HG03060 (cell line): ENCODE results near the gene AMPH.
"Not testable (repeated sequence)": the region's sequence is repeated elsewhere in the genome, so short reads cannot be mapped to it uniquely, and the experiment has no call there.

Source experiments
- ATAC-seq: cut with Tn5 transposase; IDR thresholded peaks from one replicate; pipeline ENCODE4 v1.9.1; 2021; ENCODE audit warnings: low read depth, moderate number of reproducible peaks; ENCODE audit not compliant: unreplicated experiment

Gene AMPH

DNA sequence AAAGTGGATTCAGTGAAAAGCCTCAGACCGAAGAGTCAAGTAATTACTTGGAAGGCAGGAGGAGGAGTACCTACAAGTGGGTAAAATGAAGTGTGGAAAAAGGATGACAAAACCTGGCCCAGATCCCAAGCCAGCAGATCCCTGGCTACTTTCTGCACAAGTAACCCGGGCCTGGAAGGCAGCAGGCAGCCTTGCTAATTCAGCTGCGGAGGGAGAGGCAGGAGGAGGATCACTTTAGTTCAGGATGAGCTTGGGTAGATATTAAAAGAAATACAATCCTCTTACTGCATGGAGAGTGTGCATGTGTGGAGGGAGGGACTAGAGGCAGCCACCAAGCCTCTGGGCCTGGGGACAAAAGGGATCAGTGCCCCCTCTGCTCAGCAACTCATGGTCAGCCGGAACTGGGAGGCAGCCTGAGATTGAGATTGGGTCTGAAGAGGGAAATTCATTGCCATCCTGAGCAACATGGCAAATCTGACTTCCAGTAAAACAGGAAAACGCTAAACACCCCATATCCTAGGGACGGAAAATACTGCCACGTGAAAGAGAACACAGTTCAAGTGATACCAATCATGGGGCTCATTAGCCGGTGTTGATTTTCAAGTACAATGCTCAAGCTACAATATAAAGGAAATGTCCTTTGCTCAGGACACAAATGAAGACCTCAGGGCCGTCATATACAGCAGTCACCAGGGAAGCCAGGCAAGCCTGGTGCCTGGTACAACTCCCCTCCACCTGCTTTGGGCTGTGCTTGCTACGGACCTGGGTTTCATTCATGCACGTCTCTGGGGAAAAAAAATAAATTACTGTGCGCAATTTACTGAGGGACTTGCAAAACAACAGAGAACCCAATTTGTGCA lies 1.3 kb downstream of the AMPH start:
- ATAC-seq = no peak

DNA sequence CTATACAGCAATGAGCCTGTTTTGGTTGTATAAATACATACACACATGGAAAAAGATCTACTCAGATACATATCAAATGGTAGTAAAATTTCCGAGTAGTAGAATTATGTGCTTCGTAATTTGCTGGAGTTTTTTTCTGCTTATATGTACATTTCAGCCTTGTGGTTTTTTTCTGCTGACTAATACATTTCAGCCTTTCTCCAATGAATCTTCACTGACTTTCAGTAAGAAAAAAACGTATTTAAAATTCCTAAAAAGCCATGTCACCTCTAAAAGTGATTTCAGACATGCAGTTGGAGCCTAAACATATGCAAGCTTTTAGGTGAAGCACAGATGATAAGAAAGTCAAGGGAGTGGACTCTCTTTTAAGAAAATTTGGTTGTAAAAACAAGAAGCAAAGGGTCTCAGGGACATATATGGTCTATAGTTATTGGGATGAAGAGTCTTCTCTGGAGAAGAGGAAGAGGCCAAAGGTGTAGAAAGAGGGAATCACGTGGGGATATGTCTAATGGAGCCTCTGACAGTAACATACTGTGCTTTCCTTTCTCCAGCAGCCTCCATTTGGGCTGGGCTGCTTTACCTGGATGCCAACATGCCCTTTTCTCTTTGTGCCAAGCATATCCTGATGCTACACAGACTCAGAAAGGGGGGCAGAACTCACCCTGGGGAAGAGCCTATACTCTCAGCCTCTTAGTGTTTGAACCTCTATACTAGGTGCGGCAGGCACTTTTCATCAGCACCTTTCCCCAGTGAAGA lies 2.4 kb downstream of the AMPH start:
- no peak for ATAC-seq

DNA sequence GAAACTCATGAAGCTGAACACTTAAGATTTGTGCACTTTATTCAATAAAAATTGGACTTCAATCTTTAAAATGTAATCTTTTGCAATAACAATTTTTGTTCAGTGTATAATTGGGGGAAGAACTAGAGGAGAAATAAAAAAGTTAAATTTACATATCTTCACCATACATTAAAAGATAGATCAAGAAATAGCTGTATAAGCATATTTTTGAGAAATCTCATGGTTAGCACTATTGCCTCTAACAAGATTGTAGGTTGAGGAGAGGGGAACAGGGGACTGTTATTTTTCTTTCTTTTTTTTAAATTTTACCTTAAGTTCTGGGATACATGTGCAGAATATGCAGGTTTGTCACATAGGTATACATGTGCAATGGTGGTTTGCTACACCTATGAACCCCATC lies 5.3 kb downstream of the AMPH start:
- no peak for ATAC-seq

DNA sequence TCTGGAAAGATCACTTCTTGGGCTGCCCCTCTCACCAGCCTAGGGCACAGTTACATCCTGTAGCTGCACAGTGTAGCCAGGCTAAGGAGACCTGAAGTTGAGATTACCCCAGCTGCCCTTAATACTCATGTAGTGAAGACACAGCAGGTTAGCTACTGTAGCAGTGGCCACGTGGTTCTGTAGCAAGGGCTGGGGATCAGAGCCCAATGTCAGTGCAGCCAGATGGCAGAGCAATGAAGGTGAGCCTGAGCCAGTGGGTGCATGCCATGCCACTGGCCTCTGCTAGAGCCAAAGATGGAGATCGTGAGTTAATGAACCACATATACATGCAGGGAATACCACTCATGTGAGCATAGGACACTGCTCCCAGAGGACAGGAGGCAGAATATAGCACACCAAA lies 15.5 kb downstream of the AMPH start:
- no peak for ATAC-seq

DNA sequence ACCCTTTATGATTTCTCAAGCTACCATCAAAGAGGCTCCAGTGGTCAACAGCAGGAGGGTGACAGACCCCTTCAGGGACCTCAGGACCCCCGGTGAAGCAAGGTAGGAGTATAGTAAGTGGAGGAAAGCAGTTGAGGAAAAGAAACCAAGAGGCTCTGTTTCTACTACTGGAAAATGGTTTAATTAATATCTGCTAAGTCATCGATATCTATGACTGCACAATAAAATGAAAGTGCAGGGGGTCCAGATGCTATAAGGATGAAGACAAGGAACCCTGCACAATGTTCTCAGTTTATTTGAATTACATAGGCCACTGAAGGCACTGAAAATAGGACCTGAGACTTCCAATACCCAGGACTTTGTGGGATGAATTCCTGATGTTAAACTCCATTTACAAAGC lies 23.7 kb downstream of the AMPH start:
- ATAC-seq = no peak

DNA sequence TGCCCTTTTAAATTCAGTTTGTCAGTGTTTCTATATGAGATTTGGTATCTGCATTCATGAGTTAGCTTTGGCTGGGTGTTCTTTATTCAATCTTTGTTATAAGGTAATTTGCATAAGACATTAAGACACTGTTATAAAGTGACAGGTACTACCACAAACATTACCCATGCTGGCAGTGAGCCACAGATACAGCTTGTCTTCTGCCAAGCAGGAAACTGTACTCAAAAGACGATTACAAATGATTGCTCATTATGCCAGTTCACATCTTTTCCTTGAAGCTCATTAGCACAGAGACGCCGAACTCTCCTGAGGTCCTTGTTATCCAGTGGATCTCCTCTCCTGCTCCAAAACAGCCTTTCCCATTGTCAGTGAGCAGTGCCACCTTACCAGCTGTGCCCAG lies 30.4 kb downstream of the AMPH start:
- no peak for ATAC-seq

DNA sequence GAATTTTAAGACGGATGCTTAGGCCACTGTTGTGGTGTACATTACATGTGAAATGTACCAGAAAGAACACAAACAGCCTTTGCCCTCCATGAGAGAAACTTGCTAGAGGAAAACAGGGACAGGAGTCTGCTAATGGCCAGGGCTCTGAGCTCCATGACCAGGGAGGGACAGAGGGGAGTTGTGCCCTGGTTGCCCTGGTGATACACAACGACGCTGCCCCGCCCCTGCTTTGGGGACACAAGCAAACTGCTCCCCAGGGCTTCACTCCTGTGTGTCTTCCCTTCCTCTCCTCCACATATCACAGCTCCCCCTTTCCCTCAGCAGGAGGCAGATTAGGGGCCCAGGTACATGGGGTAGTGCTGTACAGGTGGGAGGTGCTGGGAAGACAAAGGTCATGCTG lies 36.2 kb downstream of the AMPH start:
- no peak for ATAC-seq

DNA sequence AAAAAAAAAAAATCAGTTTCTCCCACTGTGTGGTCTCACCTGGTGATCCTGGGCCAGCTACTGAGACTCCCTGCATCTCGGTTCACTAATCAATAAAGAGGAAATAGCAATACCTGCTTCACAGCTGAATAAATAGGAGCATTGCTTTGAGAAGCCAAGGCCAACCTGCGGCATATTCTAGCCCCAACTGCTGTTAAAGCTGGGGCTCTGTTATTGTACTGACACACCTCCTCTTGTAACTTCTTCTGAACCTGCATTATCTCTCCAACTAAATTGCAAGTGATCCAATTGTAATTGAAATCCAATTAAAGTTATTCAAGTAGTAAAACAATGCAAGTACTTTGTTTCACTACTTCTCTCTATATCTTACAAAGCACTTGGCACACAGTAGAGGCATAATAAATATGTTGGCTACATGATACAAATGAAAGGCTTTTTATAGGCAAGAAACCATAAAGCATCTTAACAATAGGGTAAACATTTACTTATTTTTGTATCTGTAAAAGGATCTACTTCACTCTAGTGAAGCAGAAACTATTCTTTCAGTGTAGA lies 38.4 kb downstream of the AMPH start:
- ATAC-seq = no peak

DNA sequence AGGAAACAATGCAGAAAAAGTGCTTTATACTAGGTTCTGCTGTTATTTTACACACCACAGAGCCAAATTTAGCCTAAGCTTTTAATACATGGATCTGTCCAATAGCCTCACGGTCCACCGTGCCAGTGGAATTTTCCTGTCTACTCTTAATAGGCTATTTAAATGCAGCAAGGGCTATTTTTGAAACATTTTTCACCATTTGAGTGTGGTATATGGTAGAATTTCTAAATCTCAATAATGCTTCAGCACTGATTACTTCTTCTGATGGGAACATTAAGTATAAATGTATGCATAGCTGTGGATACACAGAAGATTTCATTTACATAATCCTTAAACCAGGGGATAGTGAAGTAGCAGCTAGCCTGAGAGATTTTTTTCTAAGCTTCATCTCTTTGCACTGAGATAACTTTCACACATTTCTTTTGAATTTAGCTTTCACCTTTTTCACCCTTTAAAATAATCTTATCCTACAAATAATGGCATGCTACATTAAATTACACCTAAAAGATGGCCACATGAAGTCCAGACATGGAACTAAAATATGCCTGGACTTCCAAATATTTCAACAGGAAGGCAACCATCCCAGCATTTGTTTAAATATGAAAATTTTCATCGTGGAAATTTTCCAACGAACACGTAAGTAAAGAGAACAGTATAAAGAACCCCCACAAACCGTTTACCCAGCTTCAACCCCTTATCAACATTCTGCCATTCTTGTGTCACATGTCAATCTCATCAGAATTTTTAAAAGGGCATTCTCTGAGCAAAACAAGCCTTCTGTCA lies 45.4 kb downstream of the AMPH start:
- no peak for ATAC-seq

DNA sequence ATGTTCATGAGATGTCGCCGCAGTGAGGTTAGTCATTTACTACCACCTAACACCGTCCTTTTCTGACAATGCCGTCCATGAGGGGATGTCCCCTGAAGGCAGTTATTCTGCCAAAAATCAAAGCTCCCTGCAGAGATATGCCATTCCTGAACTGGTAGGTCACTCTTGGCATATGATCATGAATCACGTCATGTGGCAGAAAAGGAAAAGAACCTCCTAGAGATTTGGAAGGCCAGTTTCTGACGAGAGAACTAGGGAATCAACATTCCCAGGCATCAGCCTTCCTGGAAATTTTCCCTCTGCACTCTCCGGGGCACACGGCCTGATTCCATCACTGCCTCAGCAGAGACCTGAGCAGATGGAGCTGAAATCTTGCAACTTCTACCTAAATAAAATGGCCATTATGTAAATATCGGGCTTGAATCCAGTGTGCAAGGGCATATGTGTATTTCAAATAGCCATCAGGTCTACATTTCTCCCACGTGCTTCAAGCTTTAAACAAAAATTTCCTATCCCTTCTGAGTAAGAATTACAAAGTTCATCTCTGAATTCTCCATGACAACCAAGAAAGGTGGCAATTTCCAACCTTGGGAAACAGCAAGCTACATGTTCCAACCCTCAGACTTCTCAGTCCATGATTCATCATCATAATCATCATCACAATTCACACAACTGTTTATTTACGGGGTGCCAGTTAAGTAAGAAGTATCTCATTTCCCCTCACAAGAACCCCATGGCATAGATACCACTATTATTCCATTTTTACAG lies 46.5 kb downstream of the AMPH start:
- no peak for ATAC-seq

DNA sequence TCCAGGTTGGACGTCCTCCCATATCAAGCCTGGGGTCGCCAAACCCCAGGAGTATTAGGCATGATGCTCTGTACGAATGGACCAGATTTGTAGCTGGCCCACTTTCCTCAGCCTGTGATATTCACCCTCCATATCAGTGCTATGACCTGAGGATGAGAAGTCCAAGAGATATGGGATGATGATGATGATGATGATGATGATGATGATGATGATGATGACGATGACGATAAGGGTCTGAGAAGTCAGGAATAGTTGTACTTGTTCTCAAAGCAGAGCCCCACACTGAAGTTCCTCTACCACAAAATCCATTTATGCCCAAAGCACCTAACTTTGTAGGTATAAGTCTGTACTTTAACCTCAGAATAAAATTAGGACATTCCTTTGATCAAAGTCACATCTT lies 50.7 kb downstream of the AMPH start:
- no peak for ATAC-seq

DNA sequence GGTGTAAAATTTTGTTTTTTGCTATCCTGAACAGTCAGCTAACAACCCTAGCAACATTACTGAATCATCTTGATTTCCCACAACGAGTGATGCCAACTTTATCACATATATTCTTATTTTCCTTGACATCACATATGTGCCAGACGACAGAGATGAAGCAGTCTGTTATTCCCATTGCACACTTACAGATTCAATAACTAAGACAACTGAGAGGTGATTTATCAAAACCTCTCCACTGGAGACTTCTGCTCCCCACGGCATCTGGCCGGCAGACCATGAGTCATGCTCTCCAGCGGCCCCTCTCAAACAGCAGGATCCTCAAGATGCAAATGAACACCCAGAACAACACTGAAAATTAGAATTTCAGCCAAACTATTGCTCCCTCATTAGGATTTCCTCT lies 57.1 kb downstream of the AMPH start:
- no peak for ATAC-seq

DNA sequence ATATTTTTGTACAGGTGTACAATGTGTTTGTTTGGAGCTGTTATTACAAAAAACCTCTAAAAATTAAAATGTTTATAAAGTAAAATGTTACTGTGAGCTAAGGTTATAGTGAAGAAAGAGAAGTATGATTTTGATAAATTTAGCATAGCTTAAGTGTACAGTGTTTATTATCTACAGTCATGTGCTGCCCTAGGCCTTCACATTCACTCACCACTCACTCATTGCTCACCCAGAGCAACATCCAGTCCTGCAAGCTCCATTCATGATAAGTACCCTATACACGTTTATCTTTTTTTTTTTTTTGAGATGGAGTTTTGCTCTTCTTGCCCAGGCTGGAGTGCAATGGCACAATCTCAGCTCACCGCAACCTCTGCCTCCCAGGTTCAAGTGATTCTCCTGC lies 59.6 kb downstream of the AMPH start:
- ATAC-seq = not testable (repeated sequence)

DNA sequence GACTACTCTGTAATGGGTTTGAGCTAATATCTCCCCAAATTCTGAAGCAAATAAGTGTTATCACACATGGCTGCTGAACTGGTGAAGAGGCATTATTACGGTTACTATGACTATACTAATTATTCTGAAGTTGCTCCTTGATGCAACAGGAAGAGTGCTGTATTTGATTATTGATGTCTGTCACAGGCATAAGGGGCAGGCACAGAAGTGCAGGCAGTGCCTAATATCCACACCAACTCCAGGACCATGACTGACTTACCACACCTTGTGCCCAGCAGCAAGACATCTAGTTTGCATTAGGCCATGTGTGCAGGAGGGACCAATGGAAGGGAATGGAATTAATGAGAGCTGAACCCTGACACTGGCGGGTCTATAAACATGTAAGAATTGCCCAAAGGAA lies 62.7 kb downstream of the AMPH start:
- no peak for ATAC-seq

DNA sequence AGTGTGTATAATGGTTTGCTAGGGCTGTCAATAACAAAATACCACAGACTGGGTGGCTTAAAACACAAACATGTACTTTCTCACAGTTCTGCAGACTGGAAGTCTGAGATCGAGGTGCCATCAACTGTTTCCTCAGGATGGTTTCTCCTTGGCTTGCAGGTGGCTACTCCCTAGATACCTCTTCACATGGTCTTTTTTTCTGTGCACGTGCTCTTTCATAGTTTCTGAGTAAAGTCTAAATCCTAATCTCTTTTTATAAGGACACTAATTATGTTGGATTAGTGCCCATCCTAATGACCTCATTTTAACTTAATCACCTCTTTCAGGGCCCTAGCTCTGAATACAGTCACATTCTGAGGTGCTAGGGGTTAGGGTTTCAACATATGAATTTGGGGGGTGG lies 65.9 kb downstream of the AMPH start:
- no peak for ATAC-seq

DNA sequence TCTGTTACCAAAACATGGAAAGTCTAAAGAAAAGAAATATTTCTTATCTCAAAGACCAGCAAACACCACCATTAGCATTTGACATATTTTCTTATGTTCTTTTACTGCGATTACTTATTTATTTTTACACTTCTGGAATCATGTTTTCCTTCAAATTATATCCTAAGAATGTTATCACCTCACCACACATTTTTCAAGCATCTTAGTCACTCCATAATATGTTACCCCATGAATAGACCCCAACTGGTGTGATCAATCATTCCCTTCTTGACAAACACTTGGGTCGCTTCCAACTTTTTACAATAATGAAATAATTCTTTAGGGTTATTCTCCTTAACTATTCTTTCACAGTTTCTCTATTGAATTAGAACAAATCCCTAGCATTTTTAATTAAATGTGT lies 67.4 kb downstream of the AMPH start:
- no peak for ATAC-seq

DNA sequence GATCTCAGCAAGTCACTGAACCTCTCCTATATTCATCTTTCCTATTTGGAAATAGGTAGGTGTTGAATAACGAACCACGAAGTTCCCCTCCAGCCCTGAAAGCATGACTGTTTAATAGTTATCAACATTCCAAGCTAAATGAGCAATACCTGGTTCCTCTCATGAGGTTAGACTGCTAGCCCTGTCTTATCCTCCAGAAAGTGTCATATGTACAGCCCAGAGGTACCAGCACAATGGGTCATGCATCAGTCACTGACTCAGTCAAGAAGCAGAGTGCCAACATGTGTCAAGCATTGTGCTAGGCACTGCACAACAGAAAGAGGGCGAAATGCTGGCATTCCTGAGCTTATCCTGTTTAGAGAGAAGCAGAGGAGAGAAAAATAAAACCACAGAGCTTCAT lies 70.0 kb downstream of the AMPH start:
- ATAC-seq = no peak

DNA sequence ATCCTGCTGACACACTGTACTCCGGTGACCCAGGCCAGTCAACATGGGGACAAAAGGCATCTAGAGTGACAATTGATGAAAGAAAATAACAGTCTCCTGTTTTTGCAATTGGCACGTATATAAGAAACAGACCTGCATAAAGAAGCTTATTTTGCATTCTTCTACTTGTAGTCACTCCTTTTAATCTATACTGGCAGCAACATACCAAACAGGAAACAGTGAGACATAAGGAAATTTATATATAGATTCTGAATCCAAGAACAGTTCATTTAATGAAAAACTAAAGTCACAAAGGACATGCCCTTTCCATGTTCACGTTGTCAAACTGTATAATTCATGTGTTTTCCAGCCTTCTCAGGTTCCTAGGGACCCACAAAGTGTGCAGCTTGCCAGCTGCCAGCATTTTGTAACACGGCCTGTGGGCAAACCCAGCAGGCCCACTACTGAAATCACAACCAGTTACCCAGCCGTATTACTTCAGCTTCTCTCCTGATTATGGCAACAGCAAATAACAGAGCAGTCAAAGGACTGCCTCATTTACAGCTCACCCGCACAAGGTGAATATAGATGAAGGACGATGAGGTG lies 72.3 kb downstream of the AMPH start:
- no peak for ATAC-seq

DNA sequence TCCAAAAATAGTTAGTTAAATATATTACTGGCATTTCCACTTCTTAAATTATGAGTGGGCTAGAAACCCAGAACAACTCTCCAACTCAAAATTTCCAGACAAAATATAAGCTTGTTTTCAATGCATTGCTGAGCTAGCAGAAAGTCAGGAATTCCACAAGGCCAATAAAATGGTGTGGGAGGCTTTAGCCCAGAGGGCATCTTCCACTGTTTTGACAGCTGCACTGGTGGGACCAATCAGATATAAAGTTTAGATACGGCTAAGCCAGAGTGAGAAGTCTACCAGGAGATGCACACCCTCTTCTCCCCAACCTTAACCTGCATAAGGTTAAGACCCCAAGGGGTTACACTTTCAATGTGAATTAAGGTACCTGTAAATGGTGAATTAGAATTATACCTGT lies 76.6 kb downstream of the AMPH start:
- ATAC-seq = no peak

DNA sequence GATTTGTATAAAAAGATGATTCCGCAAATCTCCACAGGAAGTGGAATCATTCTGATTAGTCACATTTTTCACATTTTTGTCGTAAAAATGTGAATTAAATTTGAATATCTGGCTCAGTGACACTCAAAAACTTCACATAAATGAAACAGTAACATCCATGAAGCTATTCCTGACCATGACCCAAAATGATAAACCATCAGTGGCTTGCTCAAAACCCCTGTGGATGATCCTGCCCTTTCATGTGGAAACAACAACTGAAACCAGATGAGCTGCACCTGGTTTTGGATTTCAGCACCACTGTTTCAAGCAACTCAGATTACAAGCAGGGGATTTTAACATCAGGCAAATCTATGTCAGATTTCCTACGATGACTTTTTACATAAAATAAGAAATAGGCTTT lies 80.3 kb downstream of the AMPH start:
- no peak for ATAC-seq
